GM12891 (cell line): ENCODE results near the gene REG3G. TPM values are rescaled to one million over a fixed set of nuclear protein-coding genes. Genes with fewer than 3 reads are reported as not detected.

Experiments
- DNase-seq: peaks from one replicate; pipeline ENCODE4 v3.0.0; 2011; ENCODE audit warnings: low spot score; ENCODE audit not compliant: insufficient read length
- FAIRE-seq: peaks from 2 replicates; lab custom pipeline; 2011; peaks lifted over from hg19 to GRCh38; lab: Jason Lieb, UNC
- PAX5 ChIP-seq: IDR thresholded peaks from 2 replicates; pipeline ENCODE4 v1.6.1; 2011; ENCODE audit warnings: low read length, moderate library complexity, mild to moderate bottlenecking; ENCODE audit not compliant: insufficient read depth, severe bottlenecking
- POLR2A ChIP-seq: IDR thresholded peaks from 2 replicates; pipeline ENCODE4 v1.6.1; 2011; ENCODE audit warnings: low read depth, low read length, control low read depth
- POLR2AphosphoS5 ChIP-seq: IDR thresholded peaks from 2 replicates; pipeline ENCODE4 v1.6.1; 2011; ENCODE audit warnings: low read depth, low read length, control low read depth
- POU2F2 ChIP-seq: IDR thresholded peaks from 2 replicates; pipeline ENCODE4 v1.6.1; 2011; ENCODE audit warnings: low read depth, mild to moderate bottlenecking, control low read depth, low read length, moderate library complexity
- SPI1 ChIP-seq: IDR thresholded peaks from 2 replicates; pipeline ENCODE4 v1.6.1; 2011; ENCODE audit warnings: low read depth, low read length, control low read depth
- TAF1 ChIP-seq: IDR thresholded peaks from 2 replicates; pipeline ENCODE4 v1.6.1; 2011; ENCODE audit warnings: low read depth, low read length, control low read depth
- polyA plus RNA-seq: library from polyadenylated mRNA; unstranded; fragments of >200 nt; gene quantifications from one replicate; pipeline ENCODE4 v1.2.1, GENCODE V29; 2012; ENCODE audit warnings: low read depth, missing spikeins, inconsistent platforms; ENCODE audit not compliant: missing spikeins

REG3G gene
- polyA plus RNA-seq: not detected

- FAIRE-seq: no peak
- DNase-seq: no peak
- TF ChIP-seq POLR2A: no peak
- TF ChIP-seq SPI1: no peak
- TF ChIP-seq TAF1: no peak
- no peak for TF ChIP-seq POLR2AphosphoS5
- no peak for TF ChIP-seq PAX5
- TF ChIP-seq POU2F2: no peak
Measured at GRCh38 chr2:79025421-79025820, at the start of gene REG3G. TSS of gene REG3G (plus strand) at chr2:79025702. CDS start at chr2:79026094, 392 bp downstream.

DNA sequence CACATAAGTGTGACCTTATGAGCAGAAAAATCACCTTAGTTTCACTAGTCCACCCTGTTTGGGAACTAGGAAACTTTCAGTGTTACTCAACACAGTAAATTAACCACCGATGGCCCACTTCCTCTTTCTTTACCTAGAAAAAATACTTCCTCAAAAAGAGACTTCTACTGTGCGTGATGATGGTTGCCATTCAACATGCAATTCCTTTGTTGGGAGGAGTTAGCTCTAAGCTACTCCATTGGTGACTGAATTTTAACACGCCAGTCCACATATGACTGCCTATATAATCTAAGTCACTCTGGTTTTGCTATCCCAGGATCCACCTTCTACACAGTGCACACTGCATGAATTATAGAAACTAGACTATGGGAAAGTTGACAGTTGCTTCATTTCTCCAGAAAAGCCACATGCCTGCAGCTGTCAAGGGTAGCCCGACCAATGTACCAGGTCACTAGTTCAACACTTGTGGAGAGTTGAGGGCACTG is 47.8 kb upstream of the REG3G start:
- TF ChIP-seq SPI1: peak; percentile 100
- no peak for TF ChIP-seq POLR2A
- TF ChIP-seq PAX5: no peak
- no peak for TF ChIP-seq POLR2AphosphoS5
- TF ChIP-seq POU2F2: 0 out of 2 replicates have a peak, but pooled peaks have one; percentile 40
- TF ChIP-seq TAF1: no peak
- DNase-seq: peak; percentile 17
- peak; percentile 92 for FAIRE-seq

GRCh38 chr2:78978340-78978739 is 47.2 kb upstream of the REG3G start:
- DNase-seq (no peak), FAIRE-seq (no peak)
- TF ChIP-seq POLR2A: no peak
- TF ChIP-seq POLR2AphosphoS5: no peak
- TF ChIP-seq SPI1: no peak
- no peak for TF ChIP-seq POU2F2
- TF ChIP-seq PAX5: no peak
- TF ChIP-seq TAF1: no peak

- FAIRE-seq (peak; percentile 83), DNase-seq (no peak)
- TF ChIP-seq SPI1 (no peak), POLR2AphosphoS5 (no peak), POU2F2 (no peak), PAX5 (peak; percentile 94), TAF1 (no peak), POLR2A (no peak)
Measured at GRCh38 chr2:78979380-78980151, 45.9 kb upstream of the REG3G start.

DNA sequence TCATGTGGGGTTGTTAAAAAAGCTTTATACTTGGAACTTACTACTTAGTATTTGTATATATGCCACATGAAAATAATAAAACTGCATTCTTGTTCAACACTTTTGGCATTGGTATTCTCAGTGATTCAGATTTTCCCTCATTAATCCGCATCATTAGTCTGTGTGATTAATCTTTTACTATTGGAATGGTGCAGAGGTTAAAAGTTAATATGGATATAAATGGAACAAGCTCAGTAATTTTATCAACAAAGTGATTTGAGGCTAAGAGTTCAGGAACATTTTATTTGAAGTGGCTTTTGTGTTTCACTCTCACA is 45.4 kb upstream of the REG3G start:
- FAIRE-seq (no peak), DNase-seq (no peak)
- TF ChIP-seq TAF1 (no peak), SPI1 (no peak), POLR2AphosphoS5 (no peak), POLR2A (no peak), PAX5 (no peak), POU2F2 (no peak)

DNA sequence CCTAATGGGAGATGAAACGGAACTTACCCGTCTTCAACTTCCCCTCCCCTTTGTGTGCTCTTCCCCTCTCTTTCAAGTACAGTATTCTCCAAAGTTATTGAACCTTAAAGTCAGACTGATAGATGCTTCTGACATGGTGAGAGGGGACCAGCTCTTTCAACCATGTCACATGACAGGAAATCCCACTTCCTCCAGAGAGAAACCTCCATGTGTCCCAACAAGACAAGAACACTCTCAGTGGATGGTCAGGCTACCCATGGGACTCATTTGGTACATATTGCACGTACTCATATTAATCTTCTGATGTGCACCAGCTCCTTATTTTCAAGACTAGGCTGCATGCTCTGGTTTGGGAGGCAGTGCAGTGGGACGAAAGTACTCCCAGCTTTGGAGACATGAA is 44.6 kb upstream of the REG3G start:
- TF ChIP-seq TAF1 (no peak), PAX5 (no peak), SPI1 (peak; percentile 56), POLR2AphosphoS5 (no peak), POLR2A (no peak)
- FAIRE-seq (no peak), DNase-seq (no peak)

DNA sequence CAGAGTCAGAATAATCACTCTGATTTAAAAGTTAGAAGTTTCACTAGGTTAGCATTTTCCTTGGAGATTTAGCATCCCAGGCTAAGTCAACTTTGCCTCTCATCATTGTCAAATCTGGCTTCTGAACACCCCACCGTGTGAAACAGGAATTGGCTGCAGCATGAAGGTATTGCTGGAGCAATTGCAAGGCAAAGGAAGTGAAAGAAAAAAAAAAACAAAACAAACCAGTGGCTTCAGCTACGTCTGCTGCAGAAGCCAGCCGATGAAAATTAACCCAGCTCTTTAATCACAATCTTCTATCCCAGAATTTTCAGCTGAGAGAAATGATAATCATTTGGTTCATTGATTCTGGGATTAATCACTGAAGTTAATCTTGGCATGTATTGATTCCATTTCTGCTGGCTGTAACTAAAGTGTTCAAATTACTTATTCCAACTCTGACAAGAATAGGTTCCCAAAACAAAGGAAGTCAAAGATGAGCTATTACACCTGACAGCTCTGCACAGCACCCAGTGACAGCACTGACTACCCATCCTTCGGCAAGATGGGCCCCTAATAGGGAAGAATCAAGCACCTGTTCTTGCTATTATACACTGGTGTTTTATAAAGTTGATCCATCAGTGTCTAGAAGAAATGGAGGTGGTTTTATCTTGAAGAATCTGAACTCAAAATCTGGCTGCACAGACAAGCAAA is 42.7 kb upstream of the REG3G start:
- FAIRE-seq (peak; percentile 74), DNase-seq (no peak)
- no peak for TF ChIP-seq POLR2A
- TF ChIP-seq SPI1: peak; percentile 66
- TF ChIP-seq POLR2AphosphoS5: no peak

DNA sequence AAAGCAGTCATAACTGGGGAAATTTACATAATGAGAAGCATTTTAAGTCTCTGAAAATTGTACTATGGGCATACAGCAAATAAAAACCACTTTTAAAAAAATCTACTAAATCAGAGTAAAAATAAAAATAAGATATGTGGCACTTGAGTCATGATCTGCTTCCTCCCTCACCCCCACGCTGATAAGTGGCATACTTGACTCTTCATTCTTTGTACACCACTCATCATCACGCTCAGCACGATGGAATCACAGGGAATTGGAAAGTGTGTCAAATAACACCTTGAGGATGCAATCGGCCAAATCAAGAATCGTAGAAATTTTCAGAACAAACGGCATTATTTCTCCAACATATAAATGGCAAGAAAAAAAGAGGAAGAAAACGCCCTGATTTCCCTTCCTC is 41.1 kb upstream of the REG3G start:
- TF ChIP-seq SPI1 (no peak), TAF1 (no peak), PAX5 (no peak), POLR2A (no peak), POLR2AphosphoS5 (no peak), POU2F2 (no peak)
- no peak for DNase-seq
- no peak for FAIRE-seq

DNA sequence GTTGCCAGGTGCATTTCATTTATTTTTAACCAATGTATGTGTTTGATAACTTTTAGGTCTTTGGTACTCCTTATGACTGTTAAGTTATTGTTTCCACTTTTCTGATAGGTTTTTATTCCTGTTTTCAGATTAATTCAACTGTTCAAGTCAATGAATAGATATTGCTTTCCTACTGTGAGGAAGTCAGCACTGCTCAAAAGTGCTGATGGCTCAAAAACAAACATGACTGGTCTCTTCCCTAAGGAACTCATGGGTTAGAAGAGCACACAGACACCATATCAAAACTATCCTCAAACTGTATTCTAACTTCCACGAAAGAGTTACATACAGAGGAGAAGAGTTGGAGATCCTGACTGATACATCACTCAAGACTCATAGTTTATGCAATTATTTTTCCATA is 39.9 kb upstream of the REG3G start:
- TF ChIP-seq TAF1: no peak
- TF ChIP-seq PAX5: no peak
- no peak for TF ChIP-seq POU2F2
- no peak for TF ChIP-seq POLR2A
- no peak for TF ChIP-seq POLR2AphosphoS5
- TF ChIP-seq SPI1: no peak
- no peak for DNase-seq
- FAIRE-seq: no peak

DNA sequence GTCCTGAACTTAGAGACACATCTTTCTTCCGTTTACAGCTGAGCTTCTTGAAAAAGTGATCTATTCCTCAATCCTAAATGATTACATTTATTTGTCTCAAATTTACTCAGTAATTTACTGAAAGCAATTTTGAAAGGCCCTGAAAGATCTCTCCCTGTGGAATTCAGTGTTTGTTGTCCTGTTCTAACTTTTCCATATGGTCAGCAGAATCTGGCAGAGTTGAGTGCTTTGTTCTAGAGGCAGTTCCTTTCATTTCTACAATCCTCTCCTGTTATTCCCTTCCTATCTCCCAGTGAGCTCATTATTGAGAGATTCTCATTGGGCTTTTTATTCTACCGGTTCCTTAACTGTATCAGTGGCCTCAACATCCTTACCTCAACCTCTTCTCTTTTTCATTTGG is 36.5 kb upstream of the REG3G start:
- no peak for DNase-seq
- no peak for FAIRE-seq
- no peak for TF ChIP-seq POU2F2
- no peak for TF ChIP-seq TAF1
- TF ChIP-seq SPI1: no peak
- TF ChIP-seq POLR2AphosphoS5: no peak
